Natural killer cell treated with Interleukin-12 subunit alpha and Interleukin-12 subunit beta and Interleukin-15 and Interleukin-18, amount 100 ng/mL, for 72 hours (primary cell): Measurements from ENCODE around the gene WBP2. TPM values are rescaled to one million over a fixed set of nuclear protein-coding genes. Genes with fewer than 3 reads are reported as not detected.
"Not testable (repeated sequence)": the region's sequence is repeated elsewhere in the genome, so short reads cannot be mapped to it uniquely, and the experiment has no call there.

ENCODE experiments used
- ATAC-seq, 2 donors: fragments of 150-1000 bp; cut with Tn5 transposase in 1 of 2; sonication (Bioruptor Pico), chemical (Tn5 transposase) in 1 of 2; 2 replicates each; pipeline ENCODE4 v1.10.0; 2021
- DNase-seq: peaks from one replicate; pipeline ENCODE4 v3.0.0; 2022; ENCODE audit warnings: low spot score
- H3K27ac Mint-ChIP-seq, 2 donors: 1 replicate in 1 of 2; 2 replicates in 1 of 2; pipeline ENCODE4 v1.8.0; 2022; ENCODE audit warnings: mixed read lengths in 2 of 2, mild to moderate bottlenecking in 1 of 2, moderate library complexity in 1 of 2
- H3K27me3 Mint-ChIP-seq, 2 donors: 1 replicate in 1 of 2; 2 replicates in 1 of 2; pipeline ENCODE4 v1.8.0; 2022; ENCODE audit warnings: mixed read lengths in 2 of 2
- H3K36me3 Mint-ChIP-seq: one replicate; pipeline ENCODE4 v1.8.0; 2022; ENCODE audit warnings: mixed read lengths
- H3K4me1 Mint-ChIP-seq, 2 donors: 1 replicate in 1 of 2; 2 replicates in 1 of 2; pipeline ENCODE4 v1.8.0; 2022; ENCODE audit warnings: low read depth in 2 of 2, mixed read lengths in 2 of 2, mild to moderate bottlenecking in 1 of 2
- H3K4me3 Mint-ChIP-seq: one replicate; pipeline ENCODE4 v1.8.0; 2022; ENCODE audit warnings: mixed read lengths
- H3K9me3 Mint-ChIP-seq: 2 replicates; pipeline ENCODE4 v1.8.0; 2022; ENCODE audit warnings: mixed read lengths
- total RNA-seq, 2 donors: library from RNA; stranded (reverse); gene quantifications; one replicate each; pipeline ENCODE4 v1.2.3, GENCODE V29; 2022

WBP2 gene
- total RNA-seq, 2 donors from 2014 or later: 73.8 to 101 TPM

- ATAC-seq (no peak), DNase-seq (no peak)
- H3K27ac Mint-ChIP-seq: peak overlapping the region; percentile 12 to 90
- H3K27me3 Mint-ChIP-seq: no peaks in the 10 kb centered on the region
- H3K4me3 Mint-ChIP-seq: peak overlapping the region; percentile 33
- no peaks in the 10 kb centered on the region for H3K36me3 Mint-ChIP-seq
- no peaks in the 10 kb centered on the region for H3K9me3 Mint-ChIP-seq
- H3K4me1 Mint-ChIP-seq: peaks cover 25 to 26% of the 10 kb centered on the region in 2 donors
Measured at GRCh38 chr17:75894049-75894733, 39.1 kb upstream of the WBP2 start.

GRCh38 chr17:75893305-75894048, 38.3 kb upstream of the WBP2 start:
- no peaks in the 10 kb centered on the region for H3K36me3 Mint-ChIP-seq
- peak overlapping the region; percentile 12 to 90 for H3K27ac Mint-ChIP-seq
- peaks cover 25 to 26% of the 10 kb centered on the region in 2 donors for H3K4me1 Mint-ChIP-seq
- no peaks in the 10 kb centered on the region for H3K27me3 Mint-ChIP-seq
- H3K9me3 Mint-ChIP-seq: no peaks in the 10 kb centered on the region
- DNase-seq: no peak
- H3K4me3 Mint-ChIP-seq: peak overlapping the region; percentile 33
- ATAC-seq: no peak

GRCh38 chr17:75892556-75893224, 37.6 kb upstream of the WBP2 start:
- no peak overlapping the region for H3K27ac Mint-ChIP-seq
- peaks cover 25% of the 10 kb centered on the region in 2 donors for H3K4me1 Mint-ChIP-seq
- DNase-seq: peak; percentile 57
- no peaks in the 10 kb centered on the region for H3K27me3 Mint-ChIP-seq
- no peak for ATAC-seq
- H3K4me3 Mint-ChIP-seq: no peak overlapping the region
- H3K36me3 Mint-ChIP-seq: no peaks in the 10 kb centered on the region
- H3K9me3 Mint-ChIP-seq: no peaks in the 10 kb centered on the region

GRCh38 chr17:75891605-75892555, 36.7 kb upstream of the WBP2 start:
- no peak overlapping the region for H3K4me3 Mint-ChIP-seq
- peaks cover 20% of the 10 kb centered on the region in 2 donors for H3K4me1 Mint-ChIP-seq
- no peak for ATAC-seq
- H3K27ac Mint-ChIP-seq: no peak overlapping the region
- no peaks in the 10 kb centered on the region for H3K27me3 Mint-ChIP-seq
- DNase-seq: peak; percentile 50
- no peaks in the 10 kb centered on the region for H3K36me3 Mint-ChIP-seq
- H3K9me3 Mint-ChIP-seq: no peaks in the 10 kb centered on the region

- peak in 1 of 2 donors; percentile 41 for ATAC-seq
- no peaks in the 10 kb centered on the region for H3K27me3 Mint-ChIP-seq
- DNase-seq: no peak
- peaks cover 20 to 23% of the 10 kb centered on the region in 2 donors for H3K4me1 Mint-ChIP-seq
- H3K36me3 Mint-ChIP-seq: no peaks in the 10 kb centered on the region
- no peaks in the 10 kb centered on the region for H3K9me3 Mint-ChIP-seq
- no peak overlapping the region for H3K4me3 Mint-ChIP-seq
- H3K27ac Mint-ChIP-seq: no peak overlapping the region
Measured at GRCh38 chr17:75891022-75891604, 36.0 kb upstream of the WBP2 start.

- DNase-seq (no peak), ATAC-seq (no peak)
- Mint-ChIP-seq H3K27ac (no peak overlapping the region), H3K9me3 (no peaks in the 10 kb centered on the region), H3K27me3 (no peaks in the 10 kb centered on the region), H3K4me3 (no peak overlapping the region), H3K36me3 (no peaks in the 10 kb centered on the region), H3K4me1 (peaks cover 9 to 11% of the 10 kb centered on the region in 2 donors)
Measured at GRCh38 chr17:75889454-75889853, 34.3 kb upstream of the WBP2 start.

GRCh38 chr17:75888484-75888883, 33.3 kb upstream of the WBP2 start:
- ATAC-seq (no peak), DNase-seq (no peak)
- Mint-ChIP-seq H3K27ac (no peak overlapping the region), H3K27me3 (no peaks in the 10 kb centered on the region), H3K9me3 (no peaks in the 10 kb centered on the region), H3K36me3 (no peaks in the 10 kb centered on the region), H3K4me1 (peaks cover 0 to 3% of the 10 kb centered on the region in 2 donors), H3K4me3 (no peak overlapping the region)

GRCh38 chr17:75885860-75886259, 30.7 kb upstream of the WBP2 start:
- H3K4me1 Mint-ChIP-seq, H3K27ac Mint-ChIP-seq, ATAC-seq, DNase-seq, H3K36me3 Mint-ChIP-seq, H3K9me3 Mint-ChIP-seq, H3K4me3 Mint-ChIP-seq, H3K27me3 Mint-ChIP-seq: not testable (repeated sequence)

- Mint-ChIP-seq H3K27me3 (peaks cover 0 to under 1% of the 10 kb centered on the region in 2 donors), H3K36me3 (no peaks in the 10 kb centered on the region), H3K4me3 (no peak overlapping the region), H3K4me1 (peaks cover 0 to 3% of the 10 kb centered on the region in 2 donors), H3K9me3 (no peaks in the 10 kb centered on the region), H3K27ac (no peak overlapping the region)
- DNase-seq: no peak
- ATAC-seq: no peak
Measured at GRCh38 chr17:75885431-75885830, 30.3 kb upstream of the WBP2 start.

GRCh38 chr17:75881678-75882454, 26.7 kb upstream of the WBP2 start:
- Mint-ChIP-seq H3K36me3 (no peaks in the 10 kb centered on the region), H3K27me3 (peaks cover 5 to 14% of the 10 kb centered on the region in 2 donors), H3K27ac (no peak overlapping the region), H3K4me1 (peaks cover 8 to 12% of the 10 kb centered on the region in 2 donors), H3K4me3 (no peak overlapping the region), H3K9me3 (no peaks in the 10 kb centered on the region)
- no peak for DNase-seq
- ATAC-seq: no peak

GRCh38 chr17:75880266-75880665, 25.1 kb upstream of the WBP2 start:
- no peak for ATAC-seq
- Mint-ChIP-seq H3K9me3 (no peaks in the 10 kb centered on the region), H3K4me3 (peak overlapping the region; percentile 27), H3K27me3 (peaks cover 5 to 14% of the 10 kb centered on the region in 2 donors), H3K4me1 (peaks cover 16 to 17% of the 10 kb centered on the region in 2 donors), H3K27ac (no peak overlapping the region), H3K36me3 (no peaks in the 10 kb centered on the region)
- no peak for DNase-seq

- ATAC-seq: peak; percentile 40 to 56
- DNase-seq: no peak
- no peak within 1 kb of the TSS for H3K27ac Mint-ChIP-seq
- peaks cover 16 to 17% of the 10 kb centered on the region in 2 donors for H3K4me1 Mint-ChIP-seq
- no peaks in the 10 kb centered on the region for H3K9me3 Mint-ChIP-seq
- peak within 1 kb of the TSS; percentile 48 for H3K4me3 Mint-ChIP-seq
- peaks cover 5 to 14% of the 10 kb centered on the region in 2 donors for H3K27me3 Mint-ChIP-seq
- H3K36me3 Mint-ChIP-seq: no peaks in the 10 kb centered on the region
Measured at GRCh38 chr17:75878174-75878998, 23.3 kb upstream of the WBP2 start, which contains the start of gene TRIM47. Gene TRIM47 (minus strand): TSS chr17:75878581. CDS start chr17:75878548, 33 bp downstream.
